Measurements from ENCODE around the gene NFE2L2. TPM values are rescaled to one million over a fixed set of nuclear protein-coding genes. Genes with fewer than 3 reads are reported as not detected.

Gene NFE2L2
- polyA plus RNA-seq, 1 of the 3 experiments (the other 2 are of a cell fraction) = 40.9 TPM

DNA sequence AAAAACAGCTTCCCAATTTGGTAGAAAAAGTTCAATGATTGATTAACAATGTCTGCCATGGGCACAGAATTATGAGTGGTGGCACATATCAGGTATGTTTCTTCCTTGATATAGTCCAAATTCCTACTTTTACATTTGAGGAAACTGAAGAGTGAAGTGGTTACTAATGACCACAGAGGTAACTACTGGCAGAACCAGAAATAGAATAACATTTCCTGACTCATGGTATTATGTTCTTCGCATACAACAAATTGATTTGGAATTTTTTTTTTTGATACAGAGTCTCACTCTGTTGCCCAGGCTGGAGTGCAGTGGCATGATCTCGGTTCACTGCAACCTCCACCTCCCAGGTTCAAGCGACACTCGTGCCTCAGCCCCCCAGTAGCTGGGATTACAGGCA is 6.0 kb upstream of the NFE2L2 start:
- CTCF ChIA-PET = interaction anchor here (0.7 to 12.3 kb wide), 7 partner anchors 9 to 600 kb away, joined by 3 to 121 read pairs (median 4); no protein-coding TSS in a partner anchor
- no peak overlapping the region for H3K4me2 ChIP-seq

More for the DNA sequence above, 6.0 kb upstream of the NFE2L2 start:
- POLR2A ChIA-PET = no interaction called here
- H3F3A ChIP-seq (replicated peaks; ENCODE audit: insufficient read depth) = peaks cover 6% of the 10 kb centered on the region
- H3K9ac ChIP-seq = no peak overlapping the region
- no peaks in the 10 kb centered on the region for H3K27me3 ChIP-seq (ENCODE audit: insufficient read depth)
- TF ChIP-seq, protein P1, sequence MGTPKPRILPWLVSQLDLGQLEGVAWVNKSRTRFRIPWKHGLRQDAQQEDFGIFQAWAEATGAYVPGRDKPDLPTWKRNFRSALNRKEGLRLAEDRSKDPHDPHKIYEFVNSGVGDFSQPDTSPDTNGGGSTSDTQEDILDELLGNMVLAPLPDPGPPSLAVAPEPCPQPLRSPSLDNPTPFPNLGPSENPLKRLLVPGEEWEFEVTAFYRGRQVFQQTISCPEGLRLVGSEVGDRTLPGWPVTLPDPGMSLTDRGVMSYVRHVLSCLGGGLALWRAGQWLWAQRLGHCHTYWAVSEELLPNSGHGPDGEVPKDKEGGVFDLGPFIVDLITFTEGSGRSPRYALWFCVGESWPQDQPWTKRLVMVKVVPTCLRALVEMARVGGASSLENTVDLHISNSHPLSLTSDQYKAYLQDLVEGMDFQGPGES (IDR thresholded peaks at IDR 0.05; ENCODE audit: low read depth, low read length) = no peak
- no peak for TF ChIP-seq JUND (IDR thresholded peaks at IDR 0.05)
- no peak for TF ChIP-seq YY1 (IDR thresholded peaks at IDR 0.05; ENCODE audit: low read depth)
- no peak for TF ChIP-seq FOXM1 (IDR thresholded peaks at IDR 0.05; ENCODE audit: low read depth)
- TF ChIP-seq, protein P2, sequence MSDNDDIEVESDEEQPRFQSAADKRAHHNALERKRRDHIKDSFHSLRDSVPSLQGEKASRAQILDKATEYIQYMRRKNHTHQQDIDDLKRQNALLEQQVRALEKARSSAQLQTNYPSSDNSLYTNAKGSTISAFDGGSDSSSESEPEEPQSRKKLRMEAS (IDR thresholded peaks at IDR 0.05; ENCODE audit: low read depth) = no peak
- TF ChIP-seq, protein P3, sequence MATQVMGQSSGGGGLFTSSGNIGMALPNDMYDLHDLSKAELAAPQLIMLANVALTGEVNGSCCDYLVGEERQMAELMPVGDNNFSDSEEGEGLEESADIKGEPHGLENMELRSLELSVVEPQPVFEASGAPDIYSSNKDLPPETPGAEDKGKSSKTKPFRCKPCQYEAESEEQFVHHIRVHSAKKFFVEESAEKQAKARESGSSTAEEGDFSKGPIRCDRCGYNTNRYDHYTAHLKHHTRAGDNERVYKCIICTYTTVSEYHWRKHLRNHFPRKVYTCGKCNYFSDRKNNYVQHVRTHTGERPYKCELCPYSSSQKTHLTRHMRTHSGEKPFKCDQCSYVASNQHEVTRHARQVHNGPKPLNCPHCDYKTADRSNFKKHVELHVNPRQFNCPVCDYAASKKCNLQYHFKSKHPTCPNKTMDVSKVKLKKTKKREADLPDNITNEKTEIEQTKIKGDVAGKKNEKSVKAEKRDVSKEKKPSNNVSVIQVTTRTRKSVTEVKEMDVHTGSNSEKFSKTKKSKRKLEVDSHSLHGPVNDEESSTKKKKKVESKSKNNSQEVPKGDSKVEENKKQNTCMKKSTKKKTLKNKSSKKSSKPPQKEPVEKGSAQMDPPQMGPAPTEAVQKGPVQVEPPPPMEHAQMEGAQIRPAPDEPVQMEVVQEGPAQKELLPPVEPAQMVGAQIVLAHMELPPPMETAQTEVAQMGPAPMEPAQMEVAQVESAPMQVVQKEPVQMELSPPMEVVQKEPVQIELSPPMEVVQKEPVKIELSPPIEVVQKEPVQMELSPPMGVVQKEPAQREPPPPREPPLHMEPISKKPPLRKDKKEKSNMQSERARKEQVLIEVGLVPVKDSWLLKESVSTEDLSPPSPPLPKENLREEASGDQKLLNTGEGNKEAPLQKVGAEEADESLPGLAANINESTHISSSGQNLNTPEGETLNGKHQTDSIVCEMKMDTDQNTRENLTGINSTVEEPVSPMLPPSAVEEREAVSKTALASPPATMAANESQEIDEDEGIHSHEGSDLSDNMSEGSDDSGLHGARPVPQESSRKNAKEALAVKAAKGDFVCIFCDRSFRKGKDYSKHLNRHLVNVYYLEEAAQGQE (IDR thresholded peaks at IDR 0.05; ENCODE audit: low read depth, low read length) = no peak
- no peak for TF ChIP-seq TEAD4 (IDR thresholded peaks at IDR 0.05; ENCODE audit: borderline replicate concordance, insufficient read depth)
- no peak for TF ChIP-seq NFIC (IDR thresholded peaks at IDR 0.05; ENCODE audit: borderline replicate concordance)
- TF ChIP-seq GATA2 (CRISPR knock-in tag; IDR thresholded peaks at IDR 0.05) = no peak
- no peak for TF ChIP-seq SIN3A (IDR thresholded peaks at IDR 0.05; ENCODE audit: borderline replicate concordance, low read depth, low read length)
- TF ChIP-seq, protein P4, sequence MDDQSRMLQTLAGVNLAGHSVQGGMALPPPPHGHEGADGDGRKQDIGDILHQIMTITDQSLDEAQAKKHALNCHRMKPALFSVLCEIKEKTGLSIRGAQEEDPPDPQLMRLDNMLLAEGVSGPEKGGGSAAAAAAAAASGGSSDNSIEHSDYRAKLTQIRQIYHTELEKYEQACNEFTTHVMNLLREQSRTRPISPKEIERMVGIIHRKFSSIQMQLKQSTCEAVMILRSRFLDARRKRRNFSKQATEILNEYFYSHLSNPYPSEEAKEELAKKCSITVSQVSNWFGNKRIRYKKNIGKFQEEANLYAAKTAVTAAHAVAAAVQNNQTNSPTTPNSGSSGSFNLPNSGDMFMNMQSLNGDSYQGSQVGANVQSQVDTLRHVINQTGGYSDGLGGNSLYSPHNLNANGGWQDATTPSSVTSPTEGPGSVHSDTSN (IDR thresholded peaks at IDR 0.05) = no peak
- TF ChIP-seq RFX5 (IDR thresholded peaks at IDR 0.05; ENCODE audit: low read length) = no peak
- no peak for TF ChIP-seq MXI1 (IDR thresholded peaks at IDR 0.05; ENCODE audit: low read depth, low read length)
- no peak for TF ChIP-seq RXRA (IDR thresholded peaks at IDR 0.05; ENCODE audit: borderline replicate concordance, low read depth)
- TF ChIP-seq CHD2 (IDR thresholded peaks at IDR 0.05; ENCODE audit: low read length, partially characterized antibody) = no peak
- TF ChIP-seq TAF1 (IDR thresholded peaks at IDR 0.05; ENCODE audit: borderline replicate concordance, low read depth, low read length) = no peak
- TF ChIP-seq, protein P5, sequence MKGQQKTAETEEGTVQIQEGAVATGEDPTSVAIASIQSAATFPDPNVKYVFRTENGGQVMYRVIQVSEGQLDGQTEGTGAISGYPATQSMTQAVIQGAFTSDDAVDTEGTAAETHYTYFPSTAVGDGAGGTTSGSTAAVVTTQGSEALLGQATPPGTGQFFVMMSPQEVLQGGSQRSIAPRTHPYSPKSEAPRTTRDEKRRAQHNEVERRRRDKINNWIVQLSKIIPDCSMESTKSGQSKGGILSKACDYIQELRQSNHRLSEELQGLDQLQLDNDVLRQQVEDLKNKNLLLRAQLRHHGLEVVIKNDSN (IDR thresholded peaks at IDR 0.05; ENCODE audit: borderline replicate concordance, low read depth) = no peak
- TF ChIP-seq, protein P6, sequence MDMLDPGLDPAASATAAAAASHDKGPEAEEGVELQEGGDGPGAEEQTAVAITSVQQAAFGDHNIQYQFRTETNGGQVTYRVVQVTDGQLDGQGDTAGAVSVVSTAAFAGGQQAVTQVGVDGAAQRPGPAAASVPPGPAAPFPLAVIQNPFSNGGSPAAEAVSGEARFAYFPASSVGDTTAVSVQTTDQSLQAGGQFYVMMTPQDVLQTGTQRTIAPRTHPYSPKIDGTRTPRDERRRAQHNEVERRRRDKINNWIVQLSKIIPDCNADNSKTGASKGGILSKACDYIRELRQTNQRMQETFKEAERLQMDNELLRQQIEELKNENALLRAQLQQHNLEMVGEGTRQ (IDR thresholded peaks at IDR 0.05; ENCODE audit: borderline replicate concordance, low read depth, low read length) = no peak
- no peak overlapping the region for H3K4me3 ChIP-seq (ENCODE audit: low read depth in 2 of 2, low read length in 1 of 2)
- DNase-seq = no peak
- H3K36me3 ChIP-seq (replicated peaks in 1 of 2; ENCODE audit: control insufficient read depth in 1 of 2, insufficient read depth in 2 of 2, low read length in 1 of 2) = no peaks in the 10 kb centered on the region
- no peaks in the 10 kb centered on the region for H3K79me2 ChIP-seq (ENCODE audit: insufficient read depth)
- no peak overlapping the region for H3K27ac ChIP-seq (ENCODE audit: low read depth in 2 of 2, low read length in 1 of 2)
- H3K9me3 ChIP-seq = no peaks in the 10 kb centered on the region
- no peaks in the 10 kb centered on the region for H4K20me1 ChIP-seq (ENCODE audit: insufficient read depth)
- H3K4me1 ChIP-seq (ENCODE audit: control insufficient read depth in 1 of 2, insufficient read depth in 2 of 2, low read depth in 1 of 2, low read length in 1 of 2) = peaks cover 9 to 12% of the 10 kb centered on the region in 2 experiments; a peak in 3 of 4 replicates
- H2AFZ ChIP-seq (ENCODE audit: low read depth) = no peak overlapping the region
- 90% methylated on average over 4 of the region's 4 CpGs for WGBS (ENCODE audit: low lambda C conversion rate)
- H3K9me2 ChIP-seq = no peaks in the 10 kb centered on the region
